NCI-H1092 (cell line): Measurements from ENCODE around the gene GRHL3.
A peak's percentile ranks its signal among the peaks of the same experiment; 100 is the strongest.
"Not testable (repeated sequence)": the region's sequence is repeated elsewhere in the genome, so short reads cannot be mapped to it uniquely, and the experiment has no call there.

Experiments used
- DNase-seq: peaks from one replicate; lab custom pipeline; 2025; lab: John Stamatoyannopoulos, UW

Gene GRHL3

DNA sequence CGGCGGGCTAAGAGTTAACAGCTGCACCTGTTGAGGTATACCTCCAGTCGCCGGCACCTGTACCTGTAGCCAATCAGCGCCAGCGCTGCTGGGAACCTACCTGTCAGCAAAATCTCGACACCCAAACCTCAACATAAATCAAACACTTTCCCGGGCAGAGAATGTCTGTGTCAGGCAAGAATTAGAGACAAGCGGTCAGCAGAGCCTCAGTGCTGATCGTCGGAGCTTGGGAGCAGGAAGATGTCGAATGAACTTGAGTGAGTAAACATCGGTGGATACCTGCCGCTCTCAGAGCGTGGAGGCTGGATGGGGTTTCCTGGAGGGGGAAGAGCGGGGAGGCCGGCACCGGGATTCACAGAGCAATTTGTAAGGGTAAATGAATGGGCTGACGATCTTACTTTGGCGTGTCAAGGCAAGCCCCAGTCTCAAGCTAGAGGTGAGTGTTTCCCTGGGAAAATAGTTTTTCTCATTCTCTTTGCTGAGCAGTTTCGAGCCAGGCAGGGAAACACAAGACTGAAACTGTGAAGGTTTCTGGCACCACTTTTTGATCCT, at the start of gene GRHL3:
Gene GRHL3, plus strand, starts transcription at position 46 of the 552 bp plus-strand sequence. Its CDS starts 195 bp downstream, at position 241.
- no peak for DNase-seq

DNA sequence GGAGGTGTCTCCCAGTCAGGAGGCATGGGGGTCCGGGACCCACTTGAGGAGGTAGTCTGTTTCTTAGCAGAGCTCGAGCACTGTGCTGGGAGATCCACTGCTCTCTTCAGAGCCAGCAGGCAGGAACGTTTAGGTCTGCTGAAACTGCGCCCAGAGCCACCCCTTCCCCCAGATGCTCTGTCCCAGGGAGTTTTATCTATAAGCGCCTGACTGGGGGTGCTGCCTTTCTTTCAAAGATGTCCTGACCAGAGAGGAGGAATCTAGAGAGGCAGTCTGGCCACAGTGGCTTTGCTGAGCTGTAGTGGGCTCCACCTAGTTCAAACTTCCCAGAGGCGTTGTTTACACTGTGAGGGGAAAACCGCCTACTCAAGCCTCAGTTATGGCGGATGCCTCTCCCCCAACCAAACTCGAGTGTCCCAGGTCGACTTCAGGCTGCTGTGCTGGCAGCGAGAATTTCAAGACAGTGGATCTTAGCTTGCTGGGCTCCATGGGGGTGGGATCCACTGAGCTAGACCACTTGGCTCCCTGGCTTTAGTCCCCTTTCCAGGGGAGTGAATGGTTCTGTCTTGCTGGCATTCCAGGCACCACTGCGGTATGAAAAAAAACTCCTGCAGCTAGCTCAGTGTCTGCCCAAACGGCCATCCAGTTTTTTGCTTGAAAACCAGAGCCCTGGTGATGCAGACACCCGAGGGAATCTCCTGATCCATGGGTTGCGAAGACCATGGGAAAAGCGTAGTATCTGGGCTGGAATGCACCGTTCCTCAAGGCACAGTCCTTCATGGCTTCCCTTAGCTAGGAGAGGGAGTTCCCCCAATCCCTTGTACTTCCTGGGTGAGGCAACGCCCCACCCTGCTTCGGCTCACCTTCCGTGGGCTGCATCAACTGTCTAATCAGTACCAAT, 44.7 kb upstream of the GRHL3 start:
- not testable (repeated sequence) for DNase-seq

DNA sequence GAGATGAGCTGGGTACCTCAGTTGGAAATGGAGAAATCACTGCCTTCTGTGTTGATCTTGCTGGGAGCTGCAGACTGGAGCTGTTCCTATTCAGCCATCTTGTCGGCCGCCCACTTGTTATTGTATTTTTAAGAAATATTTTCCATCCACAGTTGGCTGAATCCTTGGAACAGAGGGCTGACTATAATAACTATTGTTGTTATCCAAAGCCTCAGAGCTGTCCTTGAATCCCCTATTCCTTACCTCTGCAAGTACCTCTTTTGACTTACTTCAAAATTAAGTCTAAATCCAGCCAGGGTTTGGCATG, 44.1 kb upstream of the GRHL3 start:
- DNase-seq = no peak

DNA sequence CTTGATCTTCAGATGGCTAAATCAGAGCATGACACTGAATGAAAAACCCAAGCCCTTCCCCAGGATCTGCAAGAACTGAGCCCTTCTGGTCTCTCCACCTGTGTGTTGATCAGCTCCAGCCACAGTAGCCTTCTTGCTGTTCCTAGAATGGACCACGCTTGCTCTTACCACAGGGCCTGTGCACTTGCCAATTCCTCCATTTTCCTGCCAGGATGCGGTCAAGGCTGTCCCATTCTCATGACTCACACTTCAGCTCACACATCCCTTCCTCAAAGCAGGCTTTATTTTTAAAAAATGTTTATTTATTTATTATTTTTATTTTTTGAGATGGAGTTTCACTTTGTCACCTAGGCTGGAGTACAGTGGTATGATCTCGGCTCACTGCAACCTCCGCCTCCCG, 43.6 kb upstream of the GRHL3 start:
- DNase-seq = no peak

DNA sequence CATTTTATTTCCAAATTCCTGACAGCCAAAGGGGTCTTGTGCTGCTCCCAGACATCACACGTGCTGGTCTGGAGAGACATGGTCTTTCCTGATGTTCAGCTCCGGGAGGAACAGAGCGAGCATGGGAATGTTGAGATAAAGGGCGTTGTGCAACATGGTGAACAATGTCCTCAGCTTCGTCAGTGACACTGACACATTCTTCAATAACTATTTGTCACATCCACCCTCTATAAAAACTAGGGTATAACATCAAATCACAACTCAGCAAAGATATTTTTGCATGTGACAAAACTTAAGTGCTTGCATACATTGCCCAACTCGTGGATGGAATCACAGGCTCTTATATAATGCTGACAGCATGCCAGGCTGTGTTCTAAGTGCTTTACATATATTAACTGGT, 42.4 kb upstream of the GRHL3 start:
- no peak for DNase-seq

DNA sequence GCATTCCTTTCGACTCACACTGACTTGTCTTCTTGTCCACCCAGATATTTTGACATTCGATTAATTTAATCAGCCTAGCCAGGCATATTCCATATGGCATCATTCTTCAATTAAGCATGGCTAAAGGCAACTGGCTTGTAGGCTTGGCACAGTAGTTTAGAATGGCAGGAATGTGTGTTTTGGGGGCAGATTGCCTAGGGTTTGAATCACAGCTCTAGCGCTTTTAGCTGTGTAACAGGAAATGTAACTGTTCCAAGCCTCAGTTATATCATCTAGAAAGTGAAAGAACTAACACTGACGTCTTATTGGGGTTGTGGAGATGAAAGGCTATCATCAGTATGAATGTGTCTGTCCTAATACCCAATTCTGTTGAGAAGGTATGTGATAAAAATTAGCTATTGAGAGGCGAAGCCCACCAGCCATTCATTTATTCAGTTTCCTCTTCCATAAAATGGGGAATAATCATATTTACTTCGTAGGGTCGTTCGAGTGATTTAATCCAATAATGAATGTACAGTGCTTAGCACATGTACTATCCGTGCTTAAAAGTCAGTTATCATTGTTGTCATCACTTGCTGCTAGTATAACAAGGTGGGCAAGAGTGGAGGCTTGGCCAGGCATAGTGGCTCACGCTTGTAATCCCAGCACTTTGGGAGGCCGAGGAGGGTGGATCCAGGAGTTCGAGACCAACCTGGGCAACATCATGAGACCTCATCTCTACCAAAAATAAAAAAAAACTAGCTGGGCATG, 41.6 kb upstream of the GRHL3 start:
- DNase-seq = no peak

DNA sequence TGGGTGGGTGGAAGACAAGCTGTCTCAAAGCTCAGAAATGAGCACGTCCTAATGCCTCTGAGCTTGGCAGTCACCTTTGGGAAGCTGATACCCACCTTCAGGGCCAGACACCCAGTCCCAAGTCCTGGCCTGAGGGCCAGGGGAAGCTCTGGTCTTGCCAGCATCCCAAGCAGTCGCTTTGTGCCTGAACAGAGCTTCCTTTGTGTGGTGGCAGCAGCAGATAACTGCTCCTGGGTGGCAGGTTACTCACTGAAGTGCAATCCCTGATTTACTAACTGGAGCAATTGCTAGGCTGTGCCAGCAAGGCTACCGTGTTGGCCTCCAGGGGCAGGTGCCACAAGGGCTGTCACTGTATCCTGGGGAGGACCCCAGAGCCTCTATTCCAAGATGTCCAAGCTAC, 40.4 kb upstream of the GRHL3 start:
- no peak for DNase-seq

DNA sequence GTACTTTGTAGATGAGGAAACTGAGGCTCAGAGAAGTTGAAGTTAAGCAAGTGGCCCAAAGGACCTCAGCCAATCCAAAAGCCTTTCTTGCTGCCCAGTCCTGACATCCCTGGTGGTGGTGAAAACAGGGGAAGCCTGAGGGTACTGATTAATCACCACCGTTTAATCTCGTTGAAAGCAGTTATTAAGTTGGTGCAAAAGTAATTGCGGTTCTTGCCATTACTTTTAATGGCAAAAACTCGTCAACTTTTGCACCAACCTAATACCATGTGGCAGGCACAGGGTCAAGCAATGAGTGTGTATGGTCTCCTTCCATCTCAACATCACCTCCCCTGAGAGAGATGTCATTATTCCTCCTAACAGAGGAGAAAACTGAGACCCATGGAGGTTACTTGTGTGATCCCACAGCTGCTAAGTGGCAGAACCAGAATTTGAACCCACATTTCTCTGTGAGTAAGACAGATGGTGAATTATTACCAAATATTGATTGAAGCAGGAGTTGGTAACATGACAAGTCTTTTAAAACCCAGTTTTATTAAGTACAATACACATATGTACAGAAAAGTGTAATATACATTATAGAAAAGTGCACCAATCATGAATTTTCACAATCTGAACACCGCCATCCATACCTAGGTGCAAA, 39.4 kb upstream of the GRHL3 start:
- no peak for DNase-seq

DNA sequence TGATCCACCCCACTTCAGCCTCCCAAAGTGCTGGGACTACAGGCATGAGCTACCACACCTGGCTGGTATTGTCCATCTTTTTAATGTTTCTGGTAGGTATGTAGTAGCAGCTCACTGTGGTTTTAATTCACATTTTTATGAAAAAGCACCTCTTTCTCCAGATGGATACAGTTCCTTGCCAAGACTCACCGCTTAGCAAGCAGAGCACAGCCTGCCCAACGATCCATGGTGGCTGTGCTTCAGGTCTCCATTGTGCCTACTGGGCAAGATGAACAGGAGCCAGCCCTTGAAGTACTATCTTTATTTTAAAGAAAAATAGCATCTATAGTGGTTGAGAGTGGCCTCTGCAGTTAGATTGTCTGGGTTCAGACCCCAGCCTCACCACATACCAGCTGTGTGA, 37.6 kb upstream of the GRHL3 start:
- DNase-seq = no peak

DNA sequence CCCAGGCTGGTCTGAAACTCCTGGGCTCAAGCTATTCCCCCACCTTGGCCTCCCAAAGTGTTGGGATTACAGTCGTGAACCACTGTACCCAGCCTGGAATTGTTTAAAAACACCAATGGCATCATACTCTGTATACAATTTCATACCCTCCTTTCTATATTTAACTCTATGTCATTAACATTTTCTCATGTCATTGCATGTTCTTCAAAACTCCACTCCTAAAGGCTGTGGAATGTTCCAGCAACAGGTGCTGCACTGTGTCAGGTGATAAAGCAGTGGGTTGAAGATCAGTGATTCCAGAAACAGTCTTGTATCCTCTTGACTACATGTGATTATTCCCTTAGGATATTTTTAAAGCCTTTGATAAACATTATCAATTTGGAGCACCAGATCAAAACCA, 36.7 kb upstream of the GRHL3 start:
- no peak for DNase-seq

DNA sequence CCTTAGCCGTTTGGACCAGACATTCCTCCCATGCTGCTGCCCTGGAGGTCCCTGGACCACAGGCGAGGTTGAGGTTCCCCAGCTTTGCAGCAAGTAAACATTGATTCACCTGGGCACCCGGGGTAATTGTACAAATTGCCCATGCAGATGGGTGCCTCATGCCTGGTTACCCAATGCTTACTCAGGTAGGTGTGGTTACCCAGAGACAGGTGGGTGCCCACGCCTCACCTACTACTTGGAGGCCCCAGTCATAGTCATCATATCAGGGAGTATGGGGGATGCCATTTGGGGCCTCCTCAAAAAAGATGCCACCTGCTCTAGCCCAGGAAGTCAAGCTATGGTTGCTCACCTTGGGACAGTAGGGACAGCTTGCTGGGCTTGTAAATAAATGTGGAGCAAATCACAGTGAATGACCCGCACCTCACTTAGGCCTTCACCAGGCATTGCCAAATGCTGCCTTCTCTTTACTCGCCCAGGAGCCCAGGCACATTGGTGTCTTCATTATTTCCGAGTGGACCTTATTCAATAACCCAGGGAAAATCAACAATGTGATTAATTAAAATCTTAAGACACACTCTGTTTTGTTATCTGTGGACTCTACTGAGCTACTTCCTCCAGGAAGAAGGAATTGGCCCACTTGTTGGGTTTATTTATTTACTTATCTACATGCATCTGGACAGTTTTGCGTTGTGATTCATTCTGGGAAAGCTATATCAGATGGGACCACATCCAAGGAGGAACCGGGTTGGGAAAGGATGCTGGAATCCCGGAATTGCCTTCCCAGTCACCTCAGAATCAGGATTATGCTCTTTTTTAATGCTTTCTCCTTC, 35.6 kb upstream of the GRHL3 start:
- no peak for DNase-seq

DNA sequence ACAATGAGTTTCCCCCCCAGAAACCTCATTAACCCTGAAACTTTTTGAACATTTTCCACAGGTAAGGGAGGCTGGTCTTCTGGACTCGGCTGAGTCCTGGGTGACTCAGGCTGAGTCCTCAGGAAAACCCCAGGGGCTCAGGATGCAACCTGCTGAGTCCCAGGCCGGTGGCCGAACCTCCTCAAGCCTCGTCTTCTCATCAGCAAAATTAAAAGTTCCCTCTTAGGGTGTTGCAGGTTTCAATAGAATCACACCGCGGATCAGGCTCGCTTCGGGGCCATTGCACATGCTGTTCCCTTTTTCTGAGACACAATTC, 35.0 kb upstream of the GRHL3 start:
- DNase-seq = no peak

DNA sequence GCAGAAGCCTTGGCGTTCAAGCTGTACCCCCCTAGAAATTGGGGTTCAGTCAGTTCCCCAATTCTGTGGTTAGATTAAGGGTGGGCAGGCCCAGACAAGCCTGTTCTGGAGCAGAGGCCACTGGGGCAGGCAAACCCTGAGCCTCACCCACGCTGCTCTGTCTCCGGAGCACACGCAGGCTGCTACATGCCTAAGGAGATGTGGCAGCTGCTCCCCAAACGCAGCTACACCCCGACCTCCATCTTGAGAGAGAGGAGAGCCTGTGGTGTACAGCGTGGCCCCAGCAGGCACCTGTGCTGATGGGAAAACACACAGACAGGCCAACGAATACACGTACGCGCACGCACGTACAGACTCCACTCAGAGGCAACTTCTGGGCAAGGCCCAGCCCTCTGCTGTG, 33.9 kb upstream of the GRHL3 start:
- DNase-seq = no peak

DNA sequence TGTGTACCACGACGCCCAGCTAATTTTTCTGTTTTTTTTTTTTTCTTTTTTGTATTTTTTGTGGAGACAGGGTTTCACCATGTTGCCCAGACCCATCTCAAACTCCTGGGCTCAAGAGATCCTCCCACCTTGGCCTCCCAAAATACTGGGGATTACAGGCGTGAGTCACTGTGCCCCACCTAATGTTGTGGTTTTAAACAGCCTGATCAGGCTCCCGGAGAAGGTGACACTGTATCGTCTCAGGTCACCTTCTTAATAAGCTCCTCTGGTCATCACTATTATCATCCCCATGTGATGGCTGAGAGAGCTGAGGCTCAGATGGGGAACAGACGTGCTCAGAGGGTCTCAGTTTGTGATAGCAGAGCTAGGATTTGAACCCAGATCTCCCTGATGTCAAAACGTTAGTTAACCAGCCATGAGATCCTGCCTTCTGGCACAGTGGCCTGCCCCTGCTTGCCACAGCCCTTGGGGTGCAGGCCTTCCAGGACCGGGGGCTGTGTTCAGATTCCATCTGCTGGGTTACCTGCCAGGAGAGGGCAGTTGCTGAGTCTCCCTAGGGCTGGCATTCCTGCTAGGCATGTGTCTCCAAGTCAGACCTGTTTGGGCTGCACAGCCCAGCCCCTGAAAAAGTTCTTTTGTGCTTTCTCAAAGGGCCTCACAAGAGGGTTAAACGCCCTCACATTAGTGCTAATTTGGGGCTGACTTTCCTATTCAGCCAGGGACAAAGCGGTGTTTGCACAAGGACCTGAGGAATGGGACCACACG, 32.7 kb upstream of the GRHL3 start:
- no peak for DNase-seq

DNA sequence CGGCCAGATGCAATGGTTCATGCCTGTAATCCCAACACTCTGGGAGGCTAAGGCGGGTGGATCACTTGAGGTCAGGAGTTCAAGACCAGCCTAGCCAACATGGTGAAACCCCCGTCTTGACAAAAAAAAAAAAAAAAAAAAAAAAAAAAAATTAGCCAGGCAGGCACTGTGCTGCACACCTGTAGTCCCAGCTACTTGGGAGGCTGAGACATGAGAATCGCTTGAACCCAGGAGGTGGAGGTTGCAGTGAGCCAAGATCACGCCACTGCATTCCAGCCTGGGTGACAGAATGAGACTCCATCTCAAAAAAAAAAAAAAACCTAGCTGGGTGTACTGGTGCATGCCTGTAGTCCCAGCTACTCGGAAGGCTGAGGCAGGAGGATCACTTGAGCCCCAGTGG, 31.4 kb upstream of the GRHL3 start:
- DNase-seq = not testable (repeated sequence)

DNA sequence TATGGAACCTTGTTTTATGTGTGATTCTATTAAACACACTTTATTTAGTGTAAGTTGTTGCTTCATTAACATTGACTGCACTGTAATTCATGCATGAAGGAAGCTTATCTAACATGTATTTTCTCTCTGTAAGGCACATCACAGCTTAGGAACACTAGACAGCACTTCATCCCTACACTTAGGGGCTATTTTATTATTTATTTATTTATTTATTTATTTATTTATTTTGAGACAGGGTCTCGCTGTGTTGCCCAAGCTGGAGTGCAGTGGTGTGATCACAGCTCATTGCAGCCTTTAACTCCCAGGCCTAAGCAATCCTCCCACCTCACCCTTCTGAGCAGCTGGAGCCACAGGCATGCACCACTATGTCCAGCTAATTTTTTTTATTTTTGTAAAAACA, 30.7 kb upstream of the GRHL3 start:
- no peak for DNase-seq

DNA sequence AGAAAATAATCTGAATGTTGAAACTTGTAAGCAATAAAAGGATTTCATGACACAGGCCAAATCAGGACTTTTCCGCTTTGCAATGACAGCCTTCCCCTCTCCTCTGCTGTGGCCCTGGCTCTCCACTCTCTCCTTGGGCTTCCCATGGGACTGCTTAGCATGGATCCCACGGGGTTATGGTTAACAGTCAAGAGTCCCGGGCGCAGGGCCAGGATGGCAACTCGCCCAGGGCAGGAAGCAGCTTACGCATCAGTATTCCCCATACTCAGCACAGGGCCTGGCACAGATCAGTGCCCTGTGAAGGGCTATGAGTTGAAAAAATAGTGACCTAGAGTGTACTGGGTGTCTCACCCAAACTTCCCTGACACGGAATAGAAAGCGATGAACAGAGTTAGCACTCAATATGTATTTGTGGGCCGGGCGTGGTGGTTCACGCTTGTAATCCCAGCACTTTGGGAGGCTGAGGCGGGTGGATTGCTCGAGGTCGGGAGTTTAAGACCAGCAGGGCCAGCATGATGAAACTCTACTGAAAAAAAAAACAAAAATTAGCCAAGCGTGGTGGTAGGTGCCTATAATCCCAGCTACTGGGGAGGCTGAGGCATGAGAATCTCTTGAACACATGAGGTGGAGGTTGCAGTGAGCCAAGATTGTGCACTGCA, 29.1 kb upstream of the GRHL3 start:
- peak; percentile 97 for DNase-seq

DNA sequence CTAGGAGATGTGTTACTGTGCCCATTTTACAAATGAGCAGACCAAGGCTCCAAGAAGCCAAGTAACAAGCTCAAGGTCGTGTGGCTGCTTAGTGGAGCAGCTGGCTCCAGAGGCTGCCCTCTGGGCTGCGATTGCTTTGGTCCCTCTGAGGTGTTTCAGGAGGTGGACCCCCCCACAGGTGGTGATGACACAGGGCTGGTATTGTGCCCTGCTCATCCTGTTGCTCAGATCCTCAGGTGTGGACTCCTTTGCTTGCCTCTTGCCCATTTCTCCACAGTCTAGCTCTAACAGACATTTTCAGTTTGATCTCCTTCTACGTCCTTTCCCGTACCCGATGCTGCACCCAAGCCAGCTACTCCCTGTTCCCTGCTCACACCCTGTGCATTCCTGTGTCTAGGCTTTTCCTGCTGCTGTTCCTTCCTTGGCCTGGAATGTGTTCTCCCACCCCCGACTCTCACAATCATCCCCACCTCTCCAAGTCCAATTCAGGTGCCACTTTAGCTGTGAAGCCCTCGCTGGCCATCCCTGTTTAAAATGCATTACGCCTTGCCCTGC, 28.1 kb upstream of the GRHL3 start:
- no peak for DNase-seq

DNA sequence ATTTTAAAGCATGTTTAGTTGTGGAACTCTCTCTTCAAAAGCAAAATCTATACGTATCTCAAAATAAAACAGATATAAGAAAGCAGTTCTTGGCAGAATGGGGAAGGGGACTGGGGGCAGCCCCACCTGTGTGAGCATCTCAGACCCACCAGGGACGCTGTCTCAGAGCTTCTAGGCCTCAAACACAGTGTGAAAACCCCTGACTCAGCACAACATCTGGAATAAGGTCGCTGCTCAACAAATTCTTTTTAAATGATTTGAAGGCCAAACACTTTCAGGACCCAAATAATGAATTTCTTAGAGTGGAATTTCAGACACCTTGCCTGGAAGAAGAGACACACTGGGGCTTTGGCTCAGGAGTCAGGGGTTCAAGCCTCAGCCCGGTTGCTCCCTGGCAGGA, 27.1 kb upstream of the GRHL3 start:
- DNase-seq = no peak

DNA sequence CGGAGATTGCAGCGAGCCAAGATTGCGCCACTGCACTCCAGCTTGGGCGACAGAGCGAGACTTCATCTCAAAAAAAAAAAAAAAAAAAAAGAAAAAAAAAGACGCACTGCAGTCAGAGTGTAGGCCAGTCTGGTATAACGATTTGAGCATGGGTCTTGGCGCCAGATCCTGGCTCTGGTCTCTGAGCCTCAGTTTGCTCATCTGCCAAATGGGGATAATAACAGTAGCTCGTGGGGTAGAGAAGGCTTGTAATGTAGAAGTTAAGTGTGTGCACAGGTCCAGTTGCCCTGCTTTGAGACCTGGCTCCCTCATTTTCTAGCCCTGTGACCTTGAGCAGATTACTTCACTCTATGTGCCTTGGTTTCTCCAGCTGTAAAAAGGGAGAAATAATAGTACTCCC, 26.3 kb upstream of the GRHL3 start:
- no peak for DNase-seq
